NCI-H748 (cell line): ENCODE measurements around the gene ACOT13.
A peak's percentile ranks its signal among the peaks of the same experiment; 100 is the strongest.
"Not testable (repeated sequence)": the region's sequence is repeated elsewhere in the genome, so short reads cannot be mapped to it uniquely, and the experiment has no call there.

Source experiments
- DNase-seq: peaks from one replicate; lab custom pipeline; 2025; ENCODE audit not compliant: unreplicated experiment; lab: John Stamatoyannopoulos, UW

The ACOT13 gene

DNA sequence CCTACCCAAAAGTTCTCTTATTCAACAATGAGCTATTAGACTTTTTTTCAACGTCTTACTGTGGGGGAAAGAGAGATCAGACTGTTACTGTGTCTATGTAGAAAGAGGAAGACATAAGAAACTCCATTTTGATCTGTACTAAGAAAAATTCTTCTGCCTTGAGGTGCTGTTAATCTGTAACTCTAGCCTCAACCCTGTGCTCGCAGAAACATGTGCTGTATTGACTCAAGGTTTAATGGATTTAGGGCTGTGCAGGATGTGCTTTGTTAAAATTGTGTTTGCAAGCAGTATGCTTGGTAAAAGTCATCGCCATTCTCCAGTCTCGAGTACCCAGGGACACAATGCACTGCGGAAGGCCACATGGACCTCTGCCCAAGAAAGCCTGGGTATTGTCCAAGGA is 5.1 kb upstream of the ACOT13 start:
- not testable (repeated sequence) for DNase-seq

- no peak for DNase-seq
Measured at GRCh38 chr6:24662236-24662635, 4.6 kb upstream of the ACOT13 start.

GRCh38 chr6:24663189-24663588 is 3.7 kb upstream of the ACOT13 start:
- DNase-seq = no peak

- no peak for DNase-seq
Measured at GRCh38 chr6:24664046-24664987, 2.6 kb upstream of the ACOT13 start.

GRCh38 chr6:24666097-24666640 is 708 bp upstream of the ACOT13 start:
- DNase-seq = peak; percentile 78

GRCh38 chr6:24667378-24667803 is 514 bp downstream of the ACOT13 start:
- DNase-seq = no peak

DNA sequence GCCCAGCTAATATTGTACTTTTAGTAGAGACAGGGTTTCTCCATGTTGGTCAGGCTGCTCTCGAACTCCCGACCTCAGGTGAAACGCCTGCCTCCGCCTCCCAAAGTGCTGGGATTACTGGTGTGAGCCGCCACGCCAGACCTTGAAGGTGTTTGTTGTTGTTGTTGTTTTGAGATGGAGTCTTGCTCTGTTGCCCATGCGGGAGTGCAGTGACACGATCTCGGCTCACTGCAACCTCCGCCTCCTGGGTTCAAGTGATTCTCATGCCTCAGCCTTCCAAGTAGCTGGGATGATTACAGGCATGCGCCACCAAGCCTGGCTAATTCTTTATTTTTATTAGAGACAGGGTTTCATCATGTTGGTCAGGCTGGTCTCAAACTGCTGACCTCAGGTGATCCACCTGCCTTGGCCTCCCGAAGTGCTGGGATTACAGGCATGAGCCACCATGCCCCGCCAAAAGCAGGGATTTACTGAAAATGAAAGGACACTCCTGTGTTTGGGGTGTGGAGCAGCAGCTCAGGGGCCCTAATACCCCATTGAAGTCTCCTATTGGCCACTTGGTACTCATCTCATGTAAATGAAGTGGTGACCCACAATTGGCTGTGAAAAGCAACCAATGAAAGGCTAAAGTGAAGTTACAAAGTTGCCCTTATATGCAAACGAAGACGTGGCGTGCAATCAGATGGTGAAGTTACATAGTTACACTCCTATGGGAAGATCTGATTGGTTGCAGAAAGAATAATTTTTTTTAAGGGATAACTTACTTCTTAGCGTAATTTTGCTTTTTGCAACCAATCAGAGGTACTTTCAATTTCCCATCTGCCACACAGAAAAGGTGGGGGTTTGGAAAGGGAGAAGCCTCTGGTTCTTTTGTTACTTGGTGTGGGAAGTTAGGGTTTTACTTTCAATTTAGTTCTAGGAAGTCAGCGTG is 1.5 kb downstream of the ACOT13 start:
- DNase-seq = not testable (repeated sequence)

DNA sequence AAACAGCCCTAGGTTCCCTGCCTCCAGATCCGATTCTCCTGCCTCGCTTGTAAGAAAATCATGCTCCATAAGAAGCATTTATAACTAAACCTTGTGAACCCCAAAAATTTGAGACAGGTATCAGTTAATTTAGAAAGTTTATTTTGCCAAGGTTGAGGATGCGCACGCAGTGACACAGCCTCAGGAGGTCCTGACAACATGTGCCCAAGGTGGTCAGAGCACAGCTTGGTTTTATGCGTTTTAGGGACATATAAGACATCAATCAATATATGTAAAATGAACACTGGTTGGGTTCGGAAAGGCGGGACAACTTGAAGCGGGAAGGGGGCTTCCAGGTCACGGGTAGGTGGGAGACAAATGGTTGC is 2.1 kb downstream of the ACOT13 start:
- no peak for DNase-seq

DNA sequence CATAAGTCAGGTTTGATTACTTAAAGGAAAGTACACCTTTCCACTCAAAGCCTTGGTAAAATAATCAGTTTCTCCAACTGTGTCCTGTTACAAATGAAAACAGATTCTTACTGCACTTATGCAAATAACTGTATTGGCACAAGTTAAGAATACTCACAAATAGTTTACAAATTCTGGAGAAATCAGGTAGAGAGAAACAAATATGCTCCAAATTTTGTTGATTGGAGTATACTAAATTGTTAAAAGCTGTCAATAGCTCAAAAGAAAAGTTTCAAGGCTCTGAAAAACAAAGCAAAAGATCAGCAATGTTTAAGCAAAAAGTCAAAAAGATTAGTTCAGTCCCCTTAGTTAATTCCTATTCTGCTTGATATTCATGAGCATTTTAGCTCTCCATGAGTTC is 3.6 kb downstream of the ACOT13 start:
- not testable (repeated sequence) for DNase-seq

- not testable (repeated sequence) for DNase-seq
Measured at GRCh38 chr6:24671077-24671476, 4.2 kb downstream of the ACOT13 start.

- DNase-seq = no peak
Measured at GRCh38 chr6:24672620-24673182, 5.8 kb downstream of the ACOT13 start.

DNA sequence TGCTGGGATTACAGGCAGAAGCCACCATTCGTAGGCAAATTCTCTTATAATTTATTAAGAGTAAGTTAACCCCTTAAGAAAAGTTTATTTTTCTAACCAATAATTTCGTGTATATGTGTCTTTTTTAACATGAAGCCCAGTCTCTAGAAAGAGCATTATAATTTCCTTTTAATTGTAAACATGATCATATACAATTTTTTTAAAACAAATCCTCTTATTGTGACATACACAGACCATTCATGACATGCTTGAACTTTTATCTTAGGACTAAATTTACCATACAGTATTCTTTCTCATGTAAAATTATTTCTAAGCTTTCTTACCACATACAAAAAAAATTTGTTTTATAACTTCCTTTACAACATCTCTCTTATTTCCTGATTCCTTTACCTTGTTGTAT is 6.7 kb downstream of the ACOT13 start:
- DNase-seq = peak; percentile 25

GRCh38 chr6:24678792-24679352 is 12.0 kb downstream of the ACOT13 start:
- DNase-seq = not testable (repeated sequence)

- peak; percentile 29 for DNase-seq
Measured at GRCh38 chr6:24680582-24680981, 13.7 kb downstream of the ACOT13 start.

DNA sequence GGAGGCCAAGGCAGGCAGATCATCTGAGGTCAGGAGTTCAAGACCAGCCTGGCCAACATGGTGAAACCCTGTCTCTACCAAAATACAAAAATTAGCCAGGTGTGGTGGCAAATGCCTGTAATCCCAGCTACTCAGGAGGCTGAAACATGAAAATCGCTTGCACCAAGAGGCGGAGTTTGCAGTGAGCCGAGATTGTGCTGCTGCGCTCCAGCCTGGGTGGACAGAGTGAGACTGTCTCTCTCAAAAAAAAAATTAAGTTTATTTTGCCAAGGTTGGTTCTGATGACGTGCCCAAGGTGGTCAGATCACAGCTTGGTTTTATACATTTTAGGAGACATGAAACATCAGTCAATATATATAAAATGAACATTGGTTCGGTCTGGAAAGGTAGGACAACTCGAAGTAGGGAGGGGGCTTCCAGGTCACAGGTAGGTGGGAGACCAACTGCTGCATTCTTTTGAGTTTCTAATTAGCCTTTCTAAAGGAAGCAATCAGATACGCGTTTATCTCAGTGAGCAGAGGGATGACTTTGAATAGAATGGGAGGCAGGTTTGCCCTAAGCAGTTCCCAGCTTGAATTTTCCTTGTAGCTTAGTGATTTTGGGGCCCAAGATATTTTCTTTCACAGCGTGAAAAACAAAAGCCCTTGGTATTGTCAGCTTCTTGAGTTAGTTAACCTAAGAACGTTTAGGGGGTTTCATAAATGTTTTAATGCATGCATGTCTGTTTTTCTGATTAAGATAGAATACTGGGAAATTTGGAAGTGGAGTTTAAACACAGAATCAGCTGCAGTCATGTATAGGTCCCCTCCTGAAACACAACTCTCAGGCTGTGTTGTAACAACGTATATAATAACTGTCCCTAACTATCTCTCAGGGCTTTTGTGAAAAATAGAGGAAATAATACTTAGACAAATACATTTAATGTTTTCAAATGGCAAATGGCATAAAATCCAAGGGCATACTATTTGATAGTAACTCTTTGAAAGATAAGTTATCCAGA is 16.7 kb downstream of the ACOT13 start:
- peak; percentile 51 for DNase-seq

DNA sequence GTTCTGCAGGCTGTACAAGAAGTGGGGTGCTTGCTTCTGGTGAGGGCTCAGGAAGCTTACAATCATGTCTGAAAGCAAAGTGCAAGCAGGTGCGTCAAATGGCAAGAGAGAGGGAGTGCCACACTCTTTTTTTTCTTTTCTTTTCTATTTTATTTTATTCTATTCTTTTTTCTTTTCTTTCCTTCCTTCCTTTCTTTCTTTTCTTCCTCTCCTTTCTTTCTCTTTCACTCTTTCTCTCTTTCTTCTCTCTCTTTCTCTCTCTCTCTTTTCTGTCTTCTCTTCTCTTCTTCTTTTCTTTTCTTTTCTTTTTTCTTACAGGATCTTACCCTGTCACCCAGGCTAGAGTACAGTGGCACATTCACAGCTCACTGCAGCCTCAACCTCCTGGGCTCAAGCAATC is 19.5 kb downstream of the ACOT13 start:
- DNase-seq = no peak

- DNase-seq = no peak
Measured at GRCh38 chr6:24686946-24687345, 20.1 kb downstream of the ACOT13 start.

DNA sequence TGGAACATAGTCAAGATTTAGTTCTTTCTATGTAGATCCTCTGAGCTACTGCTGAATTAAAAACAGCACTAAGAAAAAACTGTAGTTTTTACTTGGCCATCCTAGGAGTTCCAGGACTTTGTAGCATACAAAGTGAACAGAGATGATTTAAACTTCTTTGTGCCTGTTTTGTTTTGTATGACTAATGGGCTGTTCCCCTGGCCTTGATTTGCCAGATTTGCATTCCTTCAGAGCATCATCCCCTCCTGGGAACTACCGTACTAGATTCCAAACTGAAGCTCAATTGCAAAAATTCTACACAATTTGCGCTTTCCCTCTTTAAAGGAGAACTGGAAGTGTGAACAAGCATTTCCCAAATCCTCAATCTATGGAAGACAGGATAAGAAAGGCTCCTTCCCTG is 23.1 kb downstream of the ACOT13 start:
- no peak for DNase-seq

- no peak for DNase-seq
Measured at GRCh38 chr6:24690593-24690992, 23.7 kb downstream of the ACOT13 start.

GRCh38 chr6:24691550-24691949 is 24.7 kb downstream of the ACOT13 start:
- no peak for DNase-seq
